K562 (cell line): ENCODE results near the gene AK4.

ENCODE experiments used
- EGR1 ChIP-seq: fragments of 450-650 bp; conservative IDR thresholded peaks from 2 replicates; pipeline ENCODE4 v1.6.1; 2017; ENCODE audit warnings: mild to moderate bottlenecking
- MYC ChIP-seq, 2 experiments: fragments of 250-450 bp in 1 of 2; sonication (Bioruptor Pico) in 1 of 2; IDR thresholded peaks; 2 replicates each; pipeline versions ENCODE4 v1.5.1 to v1.6.1; 2012 to 2021; ENCODE audit warnings: low read depth in 2 of 2, borderline replicate concordance in 1 of 2, improper control_type of control experiment in 1 of 2, low read length in 1 of 2, mild to moderate bottlenecking in 1 of 2, moderate library complexity in 1 of 2
- POLR2AphosphoS5 ChIP-seq: IDR thresholded peaks from 2 replicates; pipeline ENCODE4 v1.6.1; 2011; ENCODE audit warnings: mild to moderate bottlenecking, low read depth, low read length, moderate library complexity; ENCODE audit not compliant: control insufficient read depth, insufficient read depth
- SNIP1 ChIP-seq: fragments of 450-650 bp; IDR thresholded peaks from 2 replicates; pipeline ENCODE4 v1.7.1; 2017; ENCODE audit warnings: low read depth, mild to moderate bottlenecking
- TF ChIP-seq, protein P1 (sequence below): fragments of 250-450 bp; sonication (Bioruptor Pico); IDR thresholded peaks from 2 replicates; pipeline ENCODE4 v1.8.0; 2021; ENCODE audit warnings: borderline replicate concordance, mild to moderate bottlenecking, moderate library complexity; ENCODE audit not compliant: poor library complexity, severe bottlenecking
- TF ChIP-seq, protein P2 (sequence below), 3 experiments: IDR thresholded peaks in 2 of 3; conservative IDR thresholded peaks in 1 of 3; 2 replicates each; pipeline ENCODE4 v1.5.1; 2011 to 2012; ENCODE audit warnings: low read length in 3 of 3, mild to moderate bottlenecking in 3 of 3, control low read depth in 2 of 3, improper control_type of control experiment in 1 of 3, inconsistent platforms in 1 of 3, low read depth in 1 of 3, mixed read lengths in 1 of 3, moderate library complexity in 1 of 3; ENCODE audit not compliant: insufficient read depth in 2 of 3

DNA sequence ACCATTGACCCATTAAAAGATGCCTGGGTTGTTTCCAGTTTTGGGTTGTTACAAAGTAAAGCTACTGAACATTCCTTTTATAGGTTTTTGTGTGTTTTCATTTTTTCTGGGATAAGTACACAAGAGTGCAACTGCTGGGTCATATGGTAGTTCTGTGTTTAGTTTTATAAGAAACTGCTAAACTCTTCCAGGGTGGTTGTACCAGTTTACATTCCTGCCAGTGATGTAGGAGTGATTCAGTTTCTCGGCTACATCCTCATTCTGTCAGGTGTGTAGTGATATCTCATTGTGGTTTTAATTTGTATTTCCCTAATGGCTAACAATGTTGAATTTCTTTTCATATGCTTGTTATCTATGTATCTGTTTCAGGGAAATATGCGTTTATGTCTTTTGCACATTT, 102.8 kb downstream of the AK4 start:
- no peak for TF ChIP-seq SNIP1
- TF ChIP-seq, protein P1, sequence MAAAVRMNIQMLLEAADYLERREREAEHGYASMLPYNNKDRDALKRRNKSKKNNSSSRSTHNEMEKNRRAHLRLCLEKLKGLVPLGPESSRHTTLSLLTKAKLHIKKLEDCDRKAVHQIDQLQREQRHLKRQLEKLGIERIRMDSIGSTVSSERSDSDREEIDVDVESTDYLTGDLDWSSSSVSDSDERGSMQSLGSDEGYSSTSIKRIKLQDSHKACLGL, result no peak
- TF ChIP-seq, protein P2, sequence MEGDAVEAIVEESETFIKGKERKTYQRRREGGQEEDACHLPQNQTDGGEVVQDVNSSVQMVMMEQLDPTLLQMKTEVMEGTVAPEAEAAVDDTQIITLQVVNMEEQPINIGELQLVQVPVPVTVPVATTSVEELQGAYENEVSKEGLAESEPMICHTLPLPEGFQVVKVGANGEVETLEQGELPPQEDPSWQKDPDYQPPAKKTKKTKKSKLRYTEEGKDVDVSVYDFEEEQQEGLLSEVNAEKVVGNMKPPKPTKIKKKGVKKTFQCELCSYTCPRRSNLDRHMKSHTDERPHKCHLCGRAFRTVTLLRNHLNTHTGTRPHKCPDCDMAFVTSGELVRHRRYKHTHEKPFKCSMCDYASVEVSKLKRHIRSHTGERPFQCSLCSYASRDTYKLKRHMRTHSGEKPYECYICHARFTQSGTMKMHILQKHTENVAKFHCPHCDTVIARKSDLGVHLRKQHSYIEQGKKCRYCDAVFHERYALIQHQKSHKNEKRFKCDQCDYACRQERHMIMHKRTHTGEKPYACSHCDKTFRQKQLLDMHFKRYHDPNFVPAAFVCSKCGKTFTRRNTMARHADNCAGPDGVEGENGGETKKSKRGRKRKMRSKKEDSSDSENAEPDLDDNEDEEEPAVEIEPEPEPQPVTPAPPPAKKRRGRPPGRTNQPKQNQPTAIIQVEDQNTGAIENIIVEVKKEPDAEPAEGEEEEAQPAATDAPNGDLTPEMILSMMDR (IDR thresholded peaks at IDR 0.05 in 2 of 3, conservative IDR thresholded peaks at IDR 0.05 in 1 of 3; ENCODE audit: insufficient read depth in 2 of 3, low read depth in 1 of 3, low read length in 3 of 3), result no peak
- TF ChIP-seq POLR2AphosphoS5, result no peak
- no peak for TF ChIP-seq EGR1
- TF ChIP-seq MYC (IDR thresholded peaks at IDR 0.05; ENCODE audit: low read depth, low read length), result no peak
- TF ChIP-seq MYC (CRISPR knock-in tag; IDR thresholded peaks at IDR 0.05; ENCODE audit: borderline replicate concordance, low read depth), result no peak
